Endothelial cell of umbilical vein (primary cell): ENCODE results near the gene TLE4. TPM values are rescaled to one million over a fixed set of nuclear protein-coding genes. Genes with fewer than 3 reads are reported as not detected.

ENCODE experiments used
- BruUV-seq: library from RNA; stranded (reverse); fragments of 400-500 nt; replicated peaks from 2 replicates; lab custom pipeline; 2021; lab: Mats Ljungman, UMichigan
- CTCF ChIA-PET: fragments of 300-600, 350-600 bp; sonication (Branson Sonifier 250); formaldehyde crosslinking; loops from one replicate; lab custom pipeline; 2021; ENCODE audit warnings: antibody characterized with exemption, inconsistent platforms; lab: Charles Lee
- POLR2A ChIA-PET: fragments of 300-600, 350-600 bp; sonication (Branson Sonifier 250); formaldehyde crosslinking; loops from one replicate; lab custom pipeline; 2021; ENCODE audit warnings: antibody characterized with exemption, inconsistent platforms; lab: Charles Lee
- DNase-seq: peaks from one replicate; pipeline ENCODE4 v3.0.0-alpha.2; 2011; ENCODE audit warnings: low read depth, low spot score
- FAIRE-seq: peaks from 2 replicates; lab custom pipeline; 2011; peaks lifted over from hg19 to GRCh38; lab: Jason Lieb, UNC
- H2AFZ ChIP-seq: 2 replicates; pipeline ENCODE4 v1.6.0; 2012; ENCODE audit warnings: low read depth, low read length, control low read depth, inconsistent platforms
- H3K27ac ChIP-seq: 2 replicates; pipeline ENCODE4 v1.5.1; 2011; ENCODE audit warnings: low read depth, mild to moderate bottlenecking, control low read depth, low read length, moderate library complexity; ENCODE audit not compliant: insufficient read depth
- H3K27me3 ChIP-seq, 2 experiments: 2 replicates each; pipeline versions ENCODE4 v1.6.0 to v1.6.1; 2011; ENCODE audit warnings: low read length in 2 of 2, mixed read lengths in 1 of 2; ENCODE audit not compliant: control insufficient read depth in 2 of 2, insufficient read depth in 2 of 2
- H3K36me3 ChIP-seq, 2 experiments: 2 replicates in 1 of 2; 3 replicates in 1 of 2; pipeline ENCODE4 v1.5.1; 2011; ENCODE audit warnings: low read length in 2 of 2, mild to moderate bottlenecking in 1 of 2, moderate library complexity in 1 of 2; ENCODE audit not compliant: control insufficient read depth in 2 of 2, insufficient read depth in 2 of 2; ENCODE audit errors: extremely low read depth in 1 of 2
- H3K4me1 ChIP-seq: 3 replicates; pipeline ENCODE4 v1.5.1; 2011; ENCODE audit warnings: mild to moderate bottlenecking, low read length; ENCODE audit not compliant: control insufficient read depth, insufficient read depth; ENCODE audit errors: extremely low read depth
- H3K4me2 ChIP-seq: 2 replicates; pipeline ENCODE4 v1.6.1; 2011; ENCODE audit warnings: low read length, control low read depth, mixed read lengths; ENCODE audit not compliant: insufficient read depth
- H3K4me3 ChIP-seq, 3 experiments: fragments of 200-600 bp in 1 of 3; sonication (generic), shearing (Covaris generic) in 1 of 3; replicated peaks in 1 of 3; 2 replicates each; pipeline ENCODE4 v1.5.1; 2011 to 2016; ENCODE audit warnings: control low read depth in 3 of 3, low read length in 3 of 3, mild to moderate bottlenecking in 2 of 3, inconsistent platforms in 1 of 3, low read depth in 1 of 3, moderate library complexity in 1 of 3; ENCODE audit not compliant: insufficient read depth in 1 of 3
- H3K79me2 ChIP-seq: 2 replicates; pipeline ENCODE4 v1.6.0; 2012; ENCODE audit warnings: low read length, inconsistent platforms; ENCODE audit not compliant: control insufficient read depth, insufficient read depth
- H3K9ac ChIP-seq: replicated peaks from 2 replicates; pipeline ENCODE3; 2011; ENCODE audit warnings: low read length, control low read depth; ENCODE audit not compliant: insufficient read depth; ENCODE audit errors: extremely low read depth
- H3K9me1 ChIP-seq: replicated peaks from 3 replicates; pipeline ENCODE4 v1.6.0; 2011; ENCODE audit warnings: mild to moderate bottlenecking, low read length; ENCODE audit not compliant: control insufficient read depth, insufficient read depth; ENCODE audit errors: extremely low read depth
- H3K9me3 ChIP-seq: replicated peaks from 2 replicates; pipeline ENCODE4 v1.5.1; 2012; ENCODE audit warnings: low read length, inconsistent platforms; ENCODE audit not compliant: control insufficient read depth, insufficient read depth
- H4K20me1 ChIP-seq: replicated peaks from 2 replicates; pipeline ENCODE3; 2011; ENCODE audit warnings: mild to moderate bottlenecking, low read length; ENCODE audit not compliant: control insufficient read depth, insufficient read depth; ENCODE audit errors: extremely low read depth
- CTCF ChIP-seq, 2 donors: IDR thresholded peaks; 1 replicate in 1 of 2; 2 replicates in 1 of 2; pipeline ENCODE4 v1.5.1; 2011; ENCODE audit warnings: low read length in 2 of 2, mild to moderate bottlenecking in 2 of 2, moderate library complexity in 2 of 2, control low read depth in 1 of 2, inconsistent platforms in 1 of 2, low read depth in 1 of 2; ENCODE audit not compliant: insufficient read depth in 1 of 2; ENCODE audit errors: extremely low read depth in 1 of 2
- FOS ChIP-seq: IDR thresholded peaks from 2 replicates; pipeline ENCODE4 v1.6.1; 2011; ENCODE audit warnings: mild to moderate bottlenecking, low read length, moderate library complexity, borderline replicate concordance; ENCODE audit not compliant: insufficient read depth
- MAX ChIP-seq: IDR thresholded peaks from 2 replicates; pipeline ENCODE4 v1.6.1; 2011; ENCODE audit not compliant: insufficient read depth, insufficient read length
- dilution Hi-C: fragments of 300-500 bp; cut with MboI; formaldehyde crosslinking; loops from one replicate; pipeline ENCODE4 v1.15.0; 2019; ENCODE audit warnings: low sequenced_read_pairs; ENCODE audit not compliant: extremely low pct_ligation_motif_present
- intact Hi-C: fragments of 100-400 bp; cut with micrococcal nuclease; formaldehyde crosslinking; loops from one replicate; pipeline ENCODE4 v1.10.0; 2022
- polyA plus RNA-seq, 4 experiments: library from polyadenylated mRNA; depleted of rRNA in 3 of 4; stranded (reverse) in 3 of 4; unstranded in 1 of 4; fragments of >200 nt; gene quantifications; 2 replicates each; pipeline versions ENCODE4 v1.2.1 to v1.2.3, GENCODE V29; 2011 to 2012; ENCODE audit warnings: missing spikeins in 1 of 4
- total RNA-seq: library from RNA; stranded (reverse); gene quantifications from 2 replicates; pipeline ENCODE4 v1.2.3, GENCODE V29; 2021

TLE4 gene
- total and polyA plus RNA-seq, 2 donors (not counting 3 experiments of a cell fraction or from before 2014, with no cell fraction given), result 31.4 to 32.3 TPM

- no peak overlapping the region for H3K27ac ChIP-seq
- ChIA-PET POLR2A (no interaction called here), CTCF (no interaction called here)
- H3K4me3 ChIP-seq, result no peak overlapping the region
- H3K4me2 ChIP-seq, result no peak overlapping the region
- H3K9me1 ChIP-seq, result no peaks in the 10 kb centered on the region
- dilution Hi-C loops, result no loop called here
- H3K27me3 ChIP-seq, result no peaks in the 10 kb centered on the region
- no peak overlapping the region for H2AFZ ChIP-seq
- H4K20me1 ChIP-seq, result no peaks in the 10 kb centered on the region
- H3K36me3 ChIP-seq, result no peaks in the 10 kb centered on the region
- FAIRE-seq (no peak), DNase-seq (no peak)
- no TSS peak for BruUV-seq
- TF ChIP-seq CTCF (IDR thresholded peaks at IDR 0.05; ENCODE audit: extremely low read depth in 1 of 2, insufficient read depth in 1 of 2, low read depth in 1 of 2, low read length in 2 of 2), result no peak
- TF ChIP-seq FOS, result no peak
- TF ChIP-seq MAX, result no peak
- no peaks in the 10 kb centered on the region for H3K9me3 ChIP-seq
- peaks cover 5% of the 10 kb centered on the region for H3K4me1 ChIP-seq
- H3K79me2 ChIP-seq, result no peaks in the 10 kb centered on the region
- intact Hi-C loops, result no loop called here
- H3K9ac ChIP-seq, result no peak overlapping the region
Observed at GRCh38 chr9:79555474-79556089, 16.2 kb upstream of the TLE4 start.
